ENCODE measurements around the gene DSC3. TPM values are rescaled to one million over a fixed set of nuclear protein-coding genes. Genes with fewer than 3 reads are reported as not detected.

Gene DSC3
- total RNA-seq, result under 1 TPM; under 0.01 to 0.05 TPM
- polyA plus RNA-seq, result under 1 TPM in 1 of 2 donors, not detected in 1; 0.06 TPM

DNA sequence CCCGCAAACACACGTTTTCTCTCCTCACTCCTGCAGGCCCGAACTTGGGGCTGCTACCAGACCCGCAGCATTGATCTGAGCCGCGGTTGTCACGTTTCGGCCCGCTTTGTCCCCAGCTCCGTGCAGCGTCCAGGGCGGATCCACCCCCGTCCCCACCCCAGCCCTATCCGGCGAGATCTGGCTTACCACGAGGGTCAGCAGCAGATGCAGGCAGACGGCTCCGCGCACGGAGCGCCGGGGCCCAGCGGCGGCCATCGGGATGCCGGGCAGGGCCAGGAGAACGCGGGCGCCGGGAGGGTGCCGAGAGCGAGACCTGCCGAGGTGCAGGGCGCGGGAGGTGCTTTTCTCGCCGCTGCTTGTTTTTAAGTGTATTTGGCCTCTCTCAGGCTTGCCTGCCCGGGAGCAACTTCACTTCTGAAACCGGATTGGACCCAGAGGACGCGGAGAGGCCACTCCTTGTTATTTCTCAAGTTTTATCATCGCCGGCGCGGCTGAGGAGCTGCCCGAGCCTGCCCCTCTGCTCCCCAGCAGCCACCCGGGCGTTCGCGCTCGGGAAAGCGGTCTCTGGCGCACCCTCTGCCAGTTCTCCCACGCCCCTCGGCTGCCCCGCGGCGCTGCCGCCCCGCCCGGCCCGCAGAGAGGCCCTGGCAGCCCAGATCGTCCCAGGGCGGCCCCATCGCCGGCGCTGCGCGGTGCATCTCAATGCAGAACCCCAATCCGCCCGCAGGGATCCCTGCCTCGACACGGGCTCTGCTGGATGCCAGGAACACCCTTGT lies at the start of gene DSC3:
Gene DSC3, minus strand, starts transcription at position 337 of the 776 bp plus-strand sequence. Its CDS starts 82 bp downstream, at position 255.
- DNase-seq (ENCODE audit: low spot score), result no peak
- WGBS, result 4% methylated on average over 73 of the region's 73 CpGs
- TF ChIP-seq RXRA (IDR thresholded peaks at IDR 0.05), result no peak
- no peak for TF ChIP-seq HNF4A (conservative IDR thresholded peaks at IDR 0.05)
- no peak for TF ChIP-seq EGR1 (IDR thresholded peaks at IDR 0.05; ENCODE audit: low read depth in 2 of 2)
- no peak for TF ChIP-seq FOXA2 (IDR thresholded peaks at IDR 0.05)
- TF ChIP-seq, protein P1, sequence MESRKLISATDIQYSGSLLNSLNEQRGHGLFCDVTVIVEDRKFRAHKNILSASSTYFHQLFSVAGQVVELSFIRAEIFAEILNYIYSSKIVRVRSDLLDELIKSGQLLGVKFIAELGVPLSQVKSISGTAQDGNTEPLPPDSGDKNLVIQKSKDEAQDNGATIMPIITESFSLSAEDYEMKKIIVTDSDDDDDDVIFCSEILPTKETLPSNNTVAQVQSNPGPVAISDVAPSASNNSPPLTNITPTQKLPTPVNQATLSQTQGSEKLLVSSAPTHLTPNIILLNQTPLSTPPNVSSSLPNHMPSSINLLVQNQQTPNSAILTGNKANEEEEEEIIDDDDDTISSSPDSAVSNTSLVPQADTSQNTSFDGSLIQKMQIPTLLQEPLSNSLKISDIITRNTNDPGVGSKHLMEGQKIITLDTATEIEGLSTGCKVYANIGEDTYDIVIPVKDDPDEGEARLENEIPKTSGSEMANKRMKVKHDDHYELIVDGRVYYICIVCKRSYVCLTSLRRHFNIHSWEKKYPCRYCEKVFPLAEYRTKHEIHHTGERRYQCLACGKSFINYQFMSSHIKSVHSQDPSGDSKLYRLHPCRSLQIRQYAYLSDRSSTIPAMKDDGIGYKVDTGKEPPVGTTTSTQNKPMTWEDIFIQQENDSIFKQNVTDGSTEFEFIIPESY (IDR thresholded peaks at IDR 0.05), result no peak
- no peak for TF ChIP-seq JUND (IDR thresholded peaks at IDR 0.05)
- TF ChIP-seq, protein P2, sequence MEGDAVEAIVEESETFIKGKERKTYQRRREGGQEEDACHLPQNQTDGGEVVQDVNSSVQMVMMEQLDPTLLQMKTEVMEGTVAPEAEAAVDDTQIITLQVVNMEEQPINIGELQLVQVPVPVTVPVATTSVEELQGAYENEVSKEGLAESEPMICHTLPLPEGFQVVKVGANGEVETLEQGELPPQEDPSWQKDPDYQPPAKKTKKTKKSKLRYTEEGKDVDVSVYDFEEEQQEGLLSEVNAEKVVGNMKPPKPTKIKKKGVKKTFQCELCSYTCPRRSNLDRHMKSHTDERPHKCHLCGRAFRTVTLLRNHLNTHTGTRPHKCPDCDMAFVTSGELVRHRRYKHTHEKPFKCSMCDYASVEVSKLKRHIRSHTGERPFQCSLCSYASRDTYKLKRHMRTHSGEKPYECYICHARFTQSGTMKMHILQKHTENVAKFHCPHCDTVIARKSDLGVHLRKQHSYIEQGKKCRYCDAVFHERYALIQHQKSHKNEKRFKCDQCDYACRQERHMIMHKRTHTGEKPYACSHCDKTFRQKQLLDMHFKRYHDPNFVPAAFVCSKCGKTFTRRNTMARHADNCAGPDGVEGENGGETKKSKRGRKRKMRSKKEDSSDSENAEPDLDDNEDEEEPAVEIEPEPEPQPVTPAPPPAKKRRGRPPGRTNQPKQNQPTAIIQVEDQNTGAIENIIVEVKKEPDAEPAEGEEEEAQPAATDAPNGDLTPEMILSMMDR (IDR thresholded peaks at IDR 0.05; ENCODE audit: low read depth, low read length, missing input control), result no peak
- TF ChIP-seq, protein P3, sequence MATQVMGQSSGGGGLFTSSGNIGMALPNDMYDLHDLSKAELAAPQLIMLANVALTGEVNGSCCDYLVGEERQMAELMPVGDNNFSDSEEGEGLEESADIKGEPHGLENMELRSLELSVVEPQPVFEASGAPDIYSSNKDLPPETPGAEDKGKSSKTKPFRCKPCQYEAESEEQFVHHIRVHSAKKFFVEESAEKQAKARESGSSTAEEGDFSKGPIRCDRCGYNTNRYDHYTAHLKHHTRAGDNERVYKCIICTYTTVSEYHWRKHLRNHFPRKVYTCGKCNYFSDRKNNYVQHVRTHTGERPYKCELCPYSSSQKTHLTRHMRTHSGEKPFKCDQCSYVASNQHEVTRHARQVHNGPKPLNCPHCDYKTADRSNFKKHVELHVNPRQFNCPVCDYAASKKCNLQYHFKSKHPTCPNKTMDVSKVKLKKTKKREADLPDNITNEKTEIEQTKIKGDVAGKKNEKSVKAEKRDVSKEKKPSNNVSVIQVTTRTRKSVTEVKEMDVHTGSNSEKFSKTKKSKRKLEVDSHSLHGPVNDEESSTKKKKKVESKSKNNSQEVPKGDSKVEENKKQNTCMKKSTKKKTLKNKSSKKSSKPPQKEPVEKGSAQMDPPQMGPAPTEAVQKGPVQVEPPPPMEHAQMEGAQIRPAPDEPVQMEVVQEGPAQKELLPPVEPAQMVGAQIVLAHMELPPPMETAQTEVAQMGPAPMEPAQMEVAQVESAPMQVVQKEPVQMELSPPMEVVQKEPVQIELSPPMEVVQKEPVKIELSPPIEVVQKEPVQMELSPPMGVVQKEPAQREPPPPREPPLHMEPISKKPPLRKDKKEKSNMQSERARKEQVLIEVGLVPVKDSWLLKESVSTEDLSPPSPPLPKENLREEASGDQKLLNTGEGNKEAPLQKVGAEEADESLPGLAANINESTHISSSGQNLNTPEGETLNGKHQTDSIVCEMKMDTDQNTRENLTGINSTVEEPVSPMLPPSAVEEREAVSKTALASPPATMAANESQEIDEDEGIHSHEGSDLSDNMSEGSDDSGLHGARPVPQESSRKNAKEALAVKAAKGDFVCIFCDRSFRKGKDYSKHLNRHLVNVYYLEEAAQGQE (IDR thresholded peaks at IDR 0.05), result no peak
- Histone ChIP-seq H3K4me1 (ENCODE audit: control insufficient read depth in 4 of 4, insufficient read depth in 4 of 4, low read length in 3 of 4) (peaks cover 19 to 24% (median 20%) of the 10 kb centered on the region in 4 donors), H3K9ac (ENCODE audit: low read depth in 1 of 2, low read length in 2 of 2) (no peak within 1 kb of the TSS), H3K27me3 (ENCODE audit: control insufficient read depth in 4 of 4, insufficient read depth in 4 of 4, low read length in 3 of 4) (peaks cover 0 to 30% (median 11%) of the 10 kb centered on the region in 4 donors), H3K27ac (ENCODE audit: low read depth in 1 of 2, low read length in 2 of 2) (no peak within 1 kb of the TSS), H3K36me3 (ENCODE audit: control insufficient read depth in 4 of 4, insufficient read depth in 3 of 4, low read depth in 1 of 4, low read length in 3 of 4) (no peaks in the 10 kb centered on the region), H3K9me3 (ENCODE audit: control insufficient read depth in 4 of 4, low read length in 3 of 4) (peaks cover 0 to 11% (median under 1%) of the 10 kb centered on the region in 4 donors), H3K4me3 (ENCODE audit: low read depth in 1 of 3, low read length in 3 of 3) (peak within 1 kb of the TSS; percentile 11 to 45 (median 36))

DNA sequence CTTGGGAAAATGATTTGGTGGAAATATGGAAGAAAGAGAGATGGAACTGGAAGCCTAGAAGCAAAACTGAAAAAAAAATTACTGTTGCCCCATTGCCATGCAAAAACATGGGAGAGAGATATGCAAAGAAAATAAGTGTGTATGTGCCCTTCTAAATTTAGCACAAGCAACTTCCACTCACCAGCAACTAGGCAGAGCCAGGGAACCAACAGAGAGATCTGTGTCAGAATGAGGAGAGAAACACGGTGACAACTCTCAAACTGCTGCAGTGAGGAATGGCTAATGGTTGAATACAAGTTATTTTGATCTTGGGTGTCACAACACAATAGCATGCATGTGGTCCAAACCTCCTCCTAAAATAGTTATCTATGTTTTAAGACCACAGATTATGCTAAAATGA lies 48.8 kb upstream of the DSC3 start:
- TF ChIP-seq, protein P4, sequence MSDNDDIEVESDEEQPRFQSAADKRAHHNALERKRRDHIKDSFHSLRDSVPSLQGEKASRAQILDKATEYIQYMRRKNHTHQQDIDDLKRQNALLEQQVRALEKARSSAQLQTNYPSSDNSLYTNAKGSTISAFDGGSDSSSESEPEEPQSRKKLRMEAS (IDR thresholded peaks at IDR 0.05), result no peak
- TF ChIP-seq EGR1 (IDR thresholded peaks at IDR 0.05; ENCODE audit: low read depth in 2 of 2), result no peak
- no peak for TF ChIP-seq FOXA1 (IDR thresholded peaks at IDR 0.05)
- TF ChIP-seq RXRA (IDR thresholded peaks at IDR 0.05), result no peak
- TF ChIP-seq HNF4A (conservative IDR thresholded peaks at IDR 0.05), result no peak
- no peak for TF ChIP-seq HNF4G (IDR thresholded peaks at IDR 0.05)
- Histone ChIP-seq H3K4me3 (ENCODE audit: low read depth in 1 of 3, low read length in 3 of 3) (no peak overlapping the region), H3K4me1 (ENCODE audit: control insufficient read depth in 4 of 4, insufficient read depth in 4 of 4, low read length in 3 of 4) (no peaks in the 10 kb centered on the region), H3K27me3 (ENCODE audit: control insufficient read depth in 4 of 4, insufficient read depth in 4 of 4, low read length in 3 of 4) (no peaks in the 10 kb centered on the region), H3K9me3 (ENCODE audit: control insufficient read depth in 4 of 4, low read length in 3 of 4) (peaks cover 0 to 1% (median 0%) of the 10 kb centered on the region in 4 donors), H3K27ac (ENCODE audit: low read depth in 1 of 2, low read length in 2 of 2) (no peak overlapping the region), H3K36me3 (ENCODE audit: control insufficient read depth in 4 of 4, insufficient read depth in 3 of 4, low read depth in 1 of 4, low read length in 3 of 4) (peaks cover 2 to 22% (median 15%) of the 10 kb centered on the region in 4 donors), H3K9ac (ENCODE audit: low read depth in 1 of 2, low read length in 2 of 2) (no peak overlapping the region)
- 90% methylated on average over 1 of the region's 1 CpG for WGBS
- DNase-seq (ENCODE audit: low spot score), result no peak

All from liver (tissue), 9 donors.